Aortic smooth muscle cell (primary cell): ENCODE data around the gene YY1. TPM values are rescaled to one million over a fixed set of nuclear protein-coding genes. Genes with fewer than 3 reads are reported as not detected.

ENCODE experiments used
- total RNA-seq: library from RNA; depleted of rRNA; stranded (reverse); fragments of >200 nt; gene quantifications from 2 replicates; pipeline ENCODE4 v1.2.3, GENCODE V29; 2014

Gene YY1
- 32.5 and 35.1 TPM in 2 replicates for total RNA-seq

GRCh38 chr14:100238419-100239210 is at the start of gene YY1:
YY1 (plus strand) TSS chr14:100239144; CDS start chr14:100239245, 101 bp downstream.

GRCh38 chr14:100306101-100306997 is 67.4 kb downstream of the YY1 start, which contains the start of gene SLC25A29:
SLC25A29 (minus strand) TSS chr14:100306444; CDS start chr14:100306232, 212 bp downstream.

GRCh38 chr14:100323121-100323941 is 84.4 kb downstream of the YY1 start, which contains the start of gene SLC25A47:
SLC25A47 (plus strand) TSS chr14:100323339; CDS start chr14:100323415, 76 bp downstream.

Other genes with a start within 250 kb of the YY1 start
- gene EVL, start 173.7 kb upstream of the YY1 start, total RNA-seq = 11.6 and 12.9 TPM in 2 replicates
- gene DEGS2, start 79.5 kb upstream of the YY1 start, total RNA-seq = under 0.01 TPM in 1 of 2 replicates, not detected in the other
- 18.0 and 25.1 TPM in 2 replicates for gene SLC25A29, start 67.3 kb downstream of the YY1 start, total RNA-seq
- gene SLC25A47, start 84.2 kb downstream of the YY1 start, total RNA-seq = not detected in 2 replicates
- 19.0 and 25.0 TPM in 2 replicates for gene WDR25, start 137.3 kb downstream of the YY1 start, total RNA-seq